Activated B cell treated with CpG ODN at 0.5 μM for 24 hours (primary cell): ENCODE results near the gene GALR2. TPM values are rescaled to one million over a fixed set of nuclear protein-coding genes. Genes with fewer than 3 reads are reported as not detected.

ENCODE experiments used
- ATAC-seq: fragments of 200-7000 bp; cut with Tn5 transposase; one replicate; pipeline ENCODE4 v1.10.0; 2021; ENCODE audit warnings: low read depth, mild to moderate bottlenecking, moderate library complexity
- CTCF ChIA-PET: fragments of 350-600 bp; sonication (Branson Sonifier 250); formaldehyde crosslinking; loops from one replicate; lab custom pipeline; 2021; ENCODE audit warnings: antibody characterized with exemption; lab: Charles Lee
- POLR2A ChIA-PET: fragments of 350-600 bp; sonication (Branson Sonifier 250); formaldehyde crosslinking; loops from one replicate; lab custom pipeline; 2021; ENCODE audit warnings: antibody characterized with exemption; lab: Charles Lee
- DNase-seq: peaks from one replicate; pipeline ENCODE4 v3.0.0; 2022
- H3K27ac Mint-ChIP-seq: one replicate; pipeline ENCODE4 v1.8.0; 2020; ENCODE audit warnings: mixed read lengths
- H3K27me3 Mint-ChIP-seq: one replicate; pipeline ENCODE4 v1.8.0; 2021; ENCODE audit warnings: mixed read lengths
- H3K36me3 Mint-ChIP-seq: one replicate; pipeline ENCODE4 v1.8.0; 2021; ENCODE audit warnings: low read depth, mixed read lengths
- H3K4me1 Mint-ChIP-seq: one replicate; pipeline ENCODE4 v1.8.0; 2021; ENCODE audit warnings: mixed read lengths
- H3K4me3 Mint-ChIP-seq: one replicate; pipeline ENCODE4 v1.8.0; 2020; ENCODE audit warnings: mild to moderate bottlenecking, mixed read lengths
- H3K9me3 Mint-ChIP-seq: one replicate; pipeline ENCODE4 v1.8.0; 2020; ENCODE audit warnings: mixed read lengths
- CTCF ChIP-seq: fragments of 200-600 bp; IDR thresholded peaks from one replicate; pipeline ENCODE4 v1.8.0; 2022; ENCODE audit warnings: antibody characterized with exemption, mild to moderate bottlenecking
- intact Hi-C: fragments of 100-400 bp; cut with micrococcal nuclease; formaldehyde crosslinking; loops from one replicate; pipeline ENCODE4 v1.15.1; 2024
- total RNA-seq: library from RNA; stranded (reverse); gene quantifications from 2 replicates; pipeline ENCODE4 v1.2.3, GENCODE V29; 2022

The GALR2 gene
- total RNA-seq, 1 donor from 2014 or later, result 0.18 TPM

GRCh38 chr17:76085731-76086366 is 11.3 kb downstream of the GALR2 start:
- Mint-ChIP-seq H3K9me3 (no peaks in the 10 kb centered on the region), H3K4me1 (no peaks in the 10 kb centered on the region), H3K27ac (no peak overlapping the region), H3K36me3 (peaks cover 77% of the 10 kb centered on the region), H3K4me3 (no peak overlapping the region), H3K27me3 (no peaks in the 10 kb centered on the region)
- ChIA-PET CTCF (no interaction called here), POLR2A (interaction anchor here (0.6 kb wide), 1 partner anchor 8 kb away, joined by 6 read pairs; no protein-coding TSS in a partner anchor)
- no peak for TF ChIP-seq CTCF
- intact Hi-C loops, result no loop called here
- ATAC-seq (no peak), DNase-seq (no peak)

- intact Hi-C loops, result no loop called here
- no peak for DNase-seq
- Mint-ChIP-seq H3K36me3 (peaks cover 82% of the 10 kb centered on the region), H3K4me3 (no peak overlapping the region), H3K27me3 (no peaks in the 10 kb centered on the region), H3K4me1 (no peaks in the 10 kb centered on the region), H3K9me3 (no peaks in the 10 kb centered on the region), H3K27ac (no peak overlapping the region)
- POLR2A ChIA-PET, result interaction anchor here (0.6 kb wide), 1 partner anchor 9 kb away, joined by 6 read pairs; no protein-coding TSS in a partner anchor
- CTCF ChIA-PET, result no interaction called here
- TF ChIP-seq CTCF, result no peak
- ATAC-seq, result no peak
Observed at GRCh38 chr17:76086384-76086783, 11.8 kb downstream of the GALR2 start.

GRCh38 chr17:76087531-76087930 is 12.9 kb downstream of the GALR2 start:
- no peak for TF ChIP-seq CTCF
- ATAC-seq, result no peak
- Mint-ChIP-seq H3K27ac (no peak overlapping the region), H3K9me3 (no peaks in the 10 kb centered on the region), H3K27me3 (no peaks in the 10 kb centered on the region), H3K4me1 (no peaks in the 10 kb centered on the region), H3K36me3 (peaks cover 85% of the 10 kb centered on the region), H3K4me3 (no peak overlapping the region)
- CTCF ChIA-PET, result no interaction called here
- POLR2A ChIA-PET, result no interaction called here
- DNase-seq, result no peak
- intact Hi-C loops, result no loop called here

- Mint-ChIP-seq H3K9me3 (no peaks in the 10 kb centered on the region), H3K4me1 (no peaks in the 10 kb centered on the region), H3K27me3 (no peaks in the 10 kb centered on the region), H3K4me3 (no peak overlapping the region), H3K27ac (peak overlapping the region; percentile 14), H3K36me3 (peaks cover 87% of the 10 kb centered on the region)
- ATAC-seq (no peak), DNase-seq (no peak)
- ChIA-PET POLR2A (interaction anchor here (0.6 kb wide), 1 partner anchor 10 kb away, joined by 4 read pairs; the partner anchor contains the start of gene ZACN), CTCF (no interaction called here)
- intact Hi-C loops, result no loop called here
- TF ChIP-seq CTCF, result no peak
Observed at GRCh38 chr17:76088041-76088867, 13.7 kb downstream of the GALR2 start.
